Colonic mucosa (tissue), 4 donors: ENCODE results near the gene PRKN. TPM values are rescaled to one million over a fixed set of nuclear protein-coding genes. Genes with fewer than 3 reads are reported as not detected.

Source experiments
- DNase-seq: peaks from one replicate; pipeline ENCODE4 v3.0.0-alpha.2; 2020
- H3K27ac ChIP-seq: fragments of 200-600 bp; one replicate; pipeline ENCODE4 v1.8.0; 2021
- H3K27me3 ChIP-seq: fragments of 200-600 bp; one replicate; pipeline ENCODE4 v1.8.0; 2021
- H3K36me3 ChIP-seq: fragments of 200-600 bp; one replicate; pipeline ENCODE4 v1.8.0; 2021
- H3K4me1 ChIP-seq: fragments of 200-600 bp; one replicate; pipeline ENCODE4 v1.8.0; 2021; ENCODE audit warnings: mild to moderate bottlenecking
- H3K4me3 ChIP-seq: fragments of 200-600 bp; one replicate; pipeline ENCODE4 v1.8.0; 2021
- H3K9ac ChIP-seq, 2 donors: one replicate each; pipeline ENCODE4 v1.7.0; 2013; ENCODE audit warnings: control low read depth in 2 of 2, low read depth in 2 of 2, low read length in 2 of 2
- H3K9me3 ChIP-seq: fragments of 200-600 bp; one replicate; pipeline ENCODE4 v1.8.0; 2021
- intact Hi-C: fragments of 100-400 bp; cut with DNase I; formaldehyde crosslinking; loops from one replicate; pipeline ENCODE4 v1.14.1; 2022
- total RNA-seq, 2 donors: library from RNA; stranded (reverse); fragmentation: NEBNext Ultra II Directional in 1 of 2; extraction: Animal tissue kit (Norgen Biotek cat#: 25700) in 1 of 2; gene quantifications; one replicate each; pipeline ENCODE4 v1.2.1, GENCODE V29; 2021
- TF ChIP-seq, protein P1 (sequence below): fragments of 200-600 bp; IDR thresholded peaks from one replicate; pipeline ENCODE4 v1.8.0; 2022; ENCODE audit warnings: antibody characterized with exemption, mild to moderate bottlenecking
- donor health status: healthy.
- donor health status: DM: no; HTN: no; CAD: no.
- donor health status: DM: no; HTN: no; CAD: no.

PRKN gene
- total RNA-seq, 2 donors from 2014 or later: 3.7 to 8.1 TPM

DNA sequence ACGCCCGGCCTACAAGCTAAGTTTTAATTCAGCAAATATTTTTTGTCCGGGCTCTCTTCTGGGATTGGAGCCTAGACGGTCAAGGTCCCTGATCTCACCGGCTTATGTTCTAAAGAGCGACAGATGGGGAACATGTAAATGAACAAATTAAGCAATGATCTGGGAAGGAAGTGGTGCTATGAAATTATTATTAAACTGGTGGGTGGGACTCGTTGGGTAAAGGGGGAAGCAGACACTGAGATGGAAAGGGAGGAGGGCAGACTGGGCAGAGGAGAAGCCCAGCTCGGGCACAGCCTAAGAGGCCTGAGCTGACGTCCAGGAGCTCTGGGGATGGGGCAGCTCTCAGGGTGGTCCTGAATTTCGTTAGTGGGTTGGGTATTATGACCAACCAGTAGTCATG is 1371.9 kb downstream of the PRKN start:
- TF ChIP-seq, protein P1, sequence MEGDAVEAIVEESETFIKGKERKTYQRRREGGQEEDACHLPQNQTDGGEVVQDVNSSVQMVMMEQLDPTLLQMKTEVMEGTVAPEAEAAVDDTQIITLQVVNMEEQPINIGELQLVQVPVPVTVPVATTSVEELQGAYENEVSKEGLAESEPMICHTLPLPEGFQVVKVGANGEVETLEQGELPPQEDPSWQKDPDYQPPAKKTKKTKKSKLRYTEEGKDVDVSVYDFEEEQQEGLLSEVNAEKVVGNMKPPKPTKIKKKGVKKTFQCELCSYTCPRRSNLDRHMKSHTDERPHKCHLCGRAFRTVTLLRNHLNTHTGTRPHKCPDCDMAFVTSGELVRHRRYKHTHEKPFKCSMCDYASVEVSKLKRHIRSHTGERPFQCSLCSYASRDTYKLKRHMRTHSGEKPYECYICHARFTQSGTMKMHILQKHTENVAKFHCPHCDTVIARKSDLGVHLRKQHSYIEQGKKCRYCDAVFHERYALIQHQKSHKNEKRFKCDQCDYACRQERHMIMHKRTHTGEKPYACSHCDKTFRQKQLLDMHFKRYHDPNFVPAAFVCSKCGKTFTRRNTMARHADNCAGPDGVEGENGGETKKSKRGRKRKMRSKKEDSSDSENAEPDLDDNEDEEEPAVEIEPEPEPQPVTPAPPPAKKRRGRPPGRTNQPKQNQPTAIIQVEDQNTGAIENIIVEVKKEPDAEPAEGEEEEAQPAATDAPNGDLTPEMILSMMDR: no peak
- no peak for DNase-seq
- intact Hi-C loops: no loop called here
- H3K36me3 ChIP-seq: no peaks in the 10 kb centered on the region
- H3K4me3 ChIP-seq: no peak overlapping the region
- H3K9me3 ChIP-seq: no peaks in the 10 kb centered on the region
- H3K9ac ChIP-seq: no peak overlapping the region
- no peak overlapping the region for H3K27ac ChIP-seq
- no peaks in the 10 kb centered on the region for H3K4me1 ChIP-seq
- H3K27me3 ChIP-seq: no peaks in the 10 kb centered on the region

DNA sequence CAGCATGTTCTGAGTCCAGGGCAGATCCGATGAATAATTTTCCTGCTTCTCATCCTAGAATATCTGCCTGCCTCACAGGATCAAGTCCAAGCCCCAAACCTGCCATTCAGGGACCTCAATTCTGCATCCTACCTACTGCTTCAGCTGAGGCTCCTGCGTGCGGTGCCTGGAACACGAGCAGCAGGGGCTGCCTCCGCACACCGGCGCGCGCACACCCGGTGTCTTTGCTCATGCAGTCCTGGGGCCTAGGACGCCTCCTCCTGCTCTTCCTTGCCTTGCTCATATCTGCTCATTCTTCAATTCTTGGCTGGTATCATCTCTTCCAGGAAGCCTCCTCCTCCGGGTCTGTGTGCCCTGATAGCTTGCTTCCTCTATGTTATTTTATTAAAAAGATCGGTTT is 1372.6 kb downstream of the PRKN start:
- DNase-seq: no peak
- no peak overlapping the region for H3K27ac ChIP-seq
- TF ChIP-seq, protein P1: no peak
- H3K4me1 ChIP-seq: no peaks in the 10 kb centered on the region
- intact Hi-C loops: no loop called here
- H3K9ac ChIP-seq: no peak overlapping the region
- H3K27me3 ChIP-seq: no peaks in the 10 kb centered on the region
- no peak overlapping the region for H3K4me3 ChIP-seq
- H3K9me3 ChIP-seq: no peaks in the 10 kb centered on the region
- H3K36me3 ChIP-seq: no peaks in the 10 kb centered on the region

DNA sequence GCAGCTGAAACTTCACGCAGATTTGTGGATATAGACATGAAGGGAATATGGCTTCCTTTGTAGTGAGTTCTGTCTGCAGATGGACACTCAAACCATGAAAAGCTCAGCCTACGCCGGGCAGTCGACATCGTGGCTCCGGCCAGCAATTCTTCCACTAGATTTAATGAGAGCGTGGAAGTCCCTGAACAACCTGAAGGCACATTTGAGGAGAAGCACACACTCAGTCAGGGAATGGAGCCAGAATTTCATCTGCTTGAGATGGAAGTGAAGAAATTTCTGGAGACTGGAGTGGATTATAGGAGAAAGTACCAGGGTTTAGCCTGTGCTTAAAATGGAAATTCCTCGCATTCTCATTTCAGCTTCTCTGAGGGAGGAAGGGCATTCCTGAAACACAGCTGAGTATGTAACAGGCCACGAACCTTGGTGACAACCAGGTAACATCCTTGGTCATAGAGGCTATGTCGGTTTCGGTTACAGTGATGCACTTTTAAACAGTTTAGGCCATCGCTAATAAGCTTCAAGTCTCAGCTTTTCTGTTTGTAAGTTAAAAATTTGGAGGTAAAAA is 1373.2 kb downstream of the PRKN start:
- no peak overlapping the region for H3K4me3 ChIP-seq
- no peaks in the 10 kb centered on the region for H3K4me1 ChIP-seq
- H3K9ac ChIP-seq: no peak overlapping the region
- H3K27me3 ChIP-seq: no peaks in the 10 kb centered on the region
- intact Hi-C loops: no loop called here
- no peak overlapping the region for H3K27ac ChIP-seq
- H3K36me3 ChIP-seq: no peaks in the 10 kb centered on the region
- TF ChIP-seq, protein P1: no peak
- no peak for DNase-seq
- H3K9me3 ChIP-seq: no peaks in the 10 kb centered on the region

DNA sequence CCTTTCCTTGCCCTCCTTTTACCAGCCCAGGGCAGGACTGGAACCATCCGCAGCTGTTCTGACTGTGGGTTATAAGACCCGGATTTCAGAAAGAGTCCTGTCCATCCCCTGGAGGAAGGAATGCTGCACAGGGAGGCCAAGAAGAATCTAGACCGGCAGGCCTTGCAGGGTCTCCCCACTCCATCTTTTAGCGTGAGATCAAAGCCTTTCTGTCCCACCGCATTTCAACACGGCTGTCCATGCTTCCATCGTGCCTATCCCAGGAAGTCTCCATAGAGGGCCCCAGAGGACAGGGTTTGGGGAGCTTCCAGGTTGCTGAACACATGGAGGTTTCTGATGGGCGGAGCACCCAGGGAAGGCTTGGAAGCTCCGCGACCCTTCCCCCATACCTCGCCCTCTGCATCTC is 1374.4 kb downstream of the PRKN start:
- H3K36me3 ChIP-seq: no peaks in the 10 kb centered on the region
- TF ChIP-seq, protein P1: no peak
- DNase-seq: no peak

DNA sequence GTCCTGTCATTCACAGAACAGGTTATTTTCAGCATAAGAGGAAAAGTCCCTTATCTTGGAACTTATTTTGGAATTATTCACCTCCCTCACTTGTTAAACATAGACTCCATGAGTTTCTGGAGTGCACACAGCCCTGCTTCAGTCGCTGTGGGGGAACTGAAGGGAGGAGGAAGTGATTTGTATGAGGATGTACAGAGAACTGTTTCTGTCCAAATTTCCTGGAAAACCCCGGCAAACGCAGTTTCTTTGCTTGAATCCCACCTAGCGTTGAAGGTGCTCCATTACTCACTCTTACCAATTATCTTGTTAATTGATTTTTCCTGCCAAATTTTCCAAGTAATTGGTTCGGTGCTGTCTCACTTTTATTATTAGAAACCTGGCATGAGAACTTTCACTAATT is 1375.7 kb downstream of the PRKN start:
- Histone ChIP-seq H3K27me3 (no peaks in the 10 kb centered on the region), H3K4me1 (no peaks in the 10 kb centered on the region), H3K9me3 (no peaks in the 10 kb centered on the region), H3K27ac (no peak overlapping the region), H3K9ac (no peak overlapping the region), H3K4me3 (no peak overlapping the region), H3K36me3 (no peaks in the 10 kb centered on the region)
- intact Hi-C loops: no loop called here
- DNase-seq: no peak
- TF ChIP-seq, protein P1: no peak

More for the DNA sequence above, 1374.4 kb downstream of the PRKN start:
- no peak overlapping the region for H3K9ac ChIP-seq
- intact Hi-C loops: no loop called here
- no peaks in the 10 kb centered on the region for H3K27me3 ChIP-seq
- H3K4me1 ChIP-seq: no peaks in the 10 kb centered on the region
- no peak overlapping the region for H3K4me3 ChIP-seq
- H3K27ac ChIP-seq: no peak overlapping the region
- H3K9me3 ChIP-seq: no peaks in the 10 kb centered on the region
